ENCODE results near the gene EFTUD2. TPM values are rescaled to one million over a fixed set of nuclear protein-coding genes. Genes with fewer than 3 reads are reported as not detected.

Gene EFTUD2
- total and polyA plus RNA-seq, 9 of the 15 experiments (the other 6 are each of a cell fraction or from before 2014, with no cell fraction given): 65.8 to 362 (median 218) TPM

DNA sequence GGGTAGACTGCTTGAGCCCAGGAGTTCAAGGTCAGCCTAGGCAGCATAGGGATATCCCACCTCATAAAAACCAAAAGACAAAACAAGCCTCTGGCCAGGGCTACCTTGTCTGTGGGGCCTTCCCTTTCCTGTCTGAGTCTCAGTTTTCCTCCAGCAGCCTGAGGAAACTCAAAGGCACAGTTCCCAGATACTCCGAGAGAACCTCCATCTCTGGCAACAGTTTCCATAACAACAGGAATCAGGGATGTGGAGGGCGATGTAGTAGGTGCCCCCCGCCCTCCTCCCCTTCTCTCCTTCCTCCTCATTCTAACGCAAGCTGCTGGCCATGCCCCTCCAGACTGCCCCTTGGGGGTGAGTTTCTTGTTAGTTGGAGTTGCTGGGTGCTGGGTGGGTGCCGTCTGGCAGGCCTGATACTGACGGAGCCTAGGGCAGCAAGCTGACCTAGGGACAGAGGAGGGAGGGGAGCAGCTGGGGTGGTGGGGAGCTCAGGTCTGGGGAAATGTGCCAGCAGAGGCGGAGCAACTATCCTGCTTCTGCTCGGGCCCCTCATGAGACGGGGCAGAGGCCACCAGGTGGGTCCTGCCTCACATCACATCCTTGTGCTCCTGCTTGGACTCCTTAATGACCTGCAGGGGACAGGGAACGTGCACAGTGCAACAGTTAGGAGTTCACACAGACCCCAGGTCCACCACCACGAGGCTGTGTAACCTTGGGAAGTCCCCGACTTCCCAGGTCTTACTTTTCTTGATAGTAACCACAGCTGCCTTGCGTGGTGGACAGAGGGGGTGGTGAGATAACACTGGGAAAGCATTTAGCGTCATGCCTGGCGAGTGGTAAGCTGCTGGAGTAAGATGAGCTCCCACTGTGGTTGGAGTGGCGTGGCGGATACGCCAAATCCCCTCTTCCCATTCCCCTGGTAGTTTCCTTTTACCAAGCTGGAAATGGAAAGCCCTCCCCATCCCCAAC lies 7.8 kb upstream of the EFTUD2 start (continued):
- no peak for TF ChIP-seq SAP30 (IDR thresholded peaks at IDR 0.05; ENCODE audit: borderline replicate concordance, insufficient read depth, low read depth, low read length, poor library complexity, severe bottlenecking)
- no peak for TF ChIP-seq BRF1 (IDR thresholded peaks at IDR 0.05; ENCODE audit: borderline replicate concordance, extremely low read depth, insufficient read length)
- TF ChIP-seq, protein P1, sequence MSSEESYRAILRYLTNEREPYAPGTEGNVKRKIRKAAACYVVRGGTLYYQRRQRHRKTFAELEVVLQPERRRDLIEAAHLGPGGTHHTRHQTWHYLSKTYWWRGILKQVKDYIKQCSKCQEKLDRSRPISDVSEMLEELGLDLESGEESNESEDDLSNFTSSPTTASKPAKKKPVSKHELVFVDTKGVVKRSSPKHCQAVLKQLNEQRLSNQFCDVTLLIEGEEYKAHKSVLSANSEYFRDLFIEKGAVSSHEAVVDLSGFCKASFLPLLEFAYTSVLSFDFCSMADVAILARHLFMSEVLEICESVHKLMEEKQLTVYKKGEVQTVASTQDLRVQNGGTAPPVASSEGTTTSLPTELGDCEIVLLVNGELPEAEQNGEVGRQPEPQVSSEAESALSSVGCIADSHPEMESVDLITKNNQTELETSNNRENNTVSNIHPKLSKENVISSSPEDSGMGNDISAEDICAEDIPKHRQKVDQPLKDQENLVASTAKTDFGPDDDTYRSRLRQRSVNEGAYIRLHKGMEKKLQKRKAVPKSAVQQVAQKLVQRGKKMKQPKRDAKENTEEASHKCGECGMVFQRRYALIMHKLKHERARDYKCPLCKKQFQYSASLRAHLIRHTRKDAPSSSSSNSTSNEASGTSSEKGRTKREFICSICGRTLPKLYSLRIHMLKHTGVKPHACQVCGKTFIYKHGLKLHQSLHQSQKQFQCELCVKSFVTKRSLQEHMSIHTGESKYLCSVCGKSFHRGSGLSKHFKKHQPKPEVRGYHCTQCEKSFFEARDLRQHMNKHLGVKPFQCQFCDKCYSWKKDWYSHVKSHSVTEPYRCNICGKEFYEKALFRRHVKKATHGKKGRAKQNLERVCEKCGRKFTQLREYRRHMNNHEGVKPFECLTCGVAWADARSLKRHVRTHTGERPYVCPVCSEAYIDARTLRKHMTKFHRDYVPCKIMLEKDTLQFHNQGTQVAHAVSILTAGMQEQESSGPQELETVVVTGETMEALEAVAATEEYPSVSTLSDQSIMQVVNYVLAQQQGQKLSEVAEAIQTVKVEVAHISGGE (CRISPR knock-in tag; IDR thresholded peaks at IDR 0.05): peak in 1 of 3 experiments; percentile 84; a peak in 2 of 6 replicates
- no peak for TF ChIP-seq CHD4 (IDR thresholded peaks at IDR 0.05; ENCODE audit: insufficient read depth, insufficient replicate concordance, low read depth, low read length, poor library complexity, severe bottlenecking)
- TF ChIP-seq, protein P2, sequence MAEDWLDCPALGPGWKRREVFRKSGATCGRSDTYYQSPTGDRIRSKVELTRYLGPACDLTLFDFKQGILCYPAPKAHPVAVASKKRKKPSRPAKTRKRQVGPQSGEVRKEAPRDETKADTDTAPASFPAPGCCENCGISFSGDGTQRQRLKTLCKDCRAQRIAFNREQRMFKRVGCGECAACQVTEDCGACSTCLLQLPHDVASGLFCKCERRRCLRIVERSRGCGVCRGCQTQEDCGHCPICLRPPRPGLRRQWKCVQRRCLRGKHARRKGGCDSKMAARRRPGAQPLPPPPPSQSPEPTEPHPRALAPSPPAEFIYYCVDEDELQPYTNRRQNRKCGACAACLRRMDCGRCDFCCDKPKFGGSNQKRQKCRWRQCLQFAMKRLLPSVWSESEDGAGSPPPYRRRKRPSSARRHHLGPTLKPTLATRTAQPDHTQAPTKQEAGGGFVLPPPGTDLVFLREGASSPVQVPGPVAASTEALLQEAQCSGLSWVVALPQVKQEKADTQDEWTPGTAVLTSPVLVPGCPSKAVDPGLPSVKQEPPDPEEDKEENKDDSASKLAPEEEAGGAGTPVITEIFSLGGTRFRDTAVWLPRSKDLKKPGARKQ (CRISPR knock-in tag; IDR thresholded peaks at IDR 0.05): no peak
- TF ChIP-seq XRCC3 (IDR thresholded peaks at IDR 0.05): no peak
- TF ChIP-seq CREB1 (IDR thresholded peaks at IDR 0.05): no peak
- peak; percentile 30; the same call in 1 of the 2 replicates for TF ChIP-seq CREB1 (CRISPR knock-in tag; IDR thresholded peaks at IDR 0.05)
- no peak for TF ChIP-seq BRD9 (IDR thresholded peaks at IDR 0.05; ENCODE audit: low read depth, partially characterized antibody)
- no peak for TF ChIP-seq ATF1 (CRISPR knock-in tag; IDR thresholded peaks at IDR 0.05)
- TF ChIP-seq ATF1 (tag; IDR thresholded peaks at IDR 0.05): peak; percentile 54; the same call in 1 of the 2 replicates
- no peak for TF ChIP-seq POU5F1 (IDR thresholded peaks at IDR 0.05; ENCODE audit: borderline replicate concordance, low read depth, low read length, partially characterized antibody)
- TF ChIP-seq TCF7L2 (IDR thresholded peaks at IDR 0.05; ENCODE audit: low read depth, low read length): no peak
- TF ChIP-seq, protein P3, sequence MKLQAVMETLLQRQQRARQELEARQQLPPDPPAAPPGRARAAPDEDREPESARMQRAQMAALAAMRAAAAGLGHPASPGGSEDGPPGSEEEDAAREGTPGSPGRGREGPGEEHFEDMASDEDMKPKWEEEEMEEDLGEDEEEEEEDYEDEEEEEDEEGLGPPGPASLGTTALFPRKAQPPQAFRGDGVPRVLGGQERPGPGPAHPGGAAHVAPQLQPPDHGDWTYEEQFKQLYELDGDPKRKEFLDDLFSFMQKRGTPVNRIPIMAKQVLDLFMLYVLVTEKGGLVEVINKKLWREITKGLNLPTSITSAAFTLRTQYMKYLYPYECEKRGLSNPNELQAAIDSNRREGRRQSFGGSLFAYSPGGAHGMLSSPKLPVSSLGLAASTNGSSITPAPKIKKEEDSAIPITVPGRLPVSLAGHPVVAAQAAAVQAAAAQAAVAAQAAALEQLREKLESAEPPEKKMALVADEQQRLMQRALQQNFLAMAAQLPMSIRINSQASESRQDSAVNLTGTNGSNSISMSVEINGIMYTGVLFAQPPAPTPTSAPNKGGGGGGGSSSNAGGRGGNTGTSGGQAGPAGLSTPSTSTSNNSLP (IDR thresholded peaks at IDR 0.05; ENCODE audit: borderline replicate concordance, low read depth, low read length): no peak
- TF ChIP-seq ARID1B (IDR thresholded peaks at IDR 0.05): peak; percentile 83
- TF ChIP-seq, protein P4, sequence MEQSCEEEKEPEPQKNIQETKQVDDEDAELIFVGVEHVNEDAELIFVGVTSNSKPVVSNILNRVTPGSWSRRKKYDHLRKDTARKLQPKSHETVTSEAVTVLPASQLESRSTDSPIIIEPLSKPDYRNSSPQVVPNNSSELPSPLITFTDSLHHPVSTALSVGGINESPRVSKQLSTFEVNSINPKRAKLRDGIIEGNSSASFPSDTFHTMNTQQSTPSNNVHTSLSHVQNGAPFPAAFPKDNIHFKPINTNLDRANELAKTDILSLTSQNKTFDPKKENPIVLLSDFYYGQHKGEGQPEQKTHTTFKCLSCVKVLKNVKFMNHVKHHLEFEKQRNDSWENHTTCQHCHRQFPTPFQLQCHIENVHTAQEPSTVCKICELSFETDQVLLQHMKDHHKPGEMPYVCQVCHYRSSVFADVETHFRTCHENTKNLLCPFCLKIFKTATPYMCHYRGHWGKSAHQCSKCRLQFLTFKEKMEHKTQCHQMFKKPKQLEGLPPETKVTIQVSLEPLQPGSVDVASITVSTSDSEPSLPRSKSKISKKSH (CRISPR knock-in tag; IDR thresholded peaks at IDR 0.05): no peak

Measured in K562 (cell line).